ENCODE results near the gene SKP1.

DNA sequence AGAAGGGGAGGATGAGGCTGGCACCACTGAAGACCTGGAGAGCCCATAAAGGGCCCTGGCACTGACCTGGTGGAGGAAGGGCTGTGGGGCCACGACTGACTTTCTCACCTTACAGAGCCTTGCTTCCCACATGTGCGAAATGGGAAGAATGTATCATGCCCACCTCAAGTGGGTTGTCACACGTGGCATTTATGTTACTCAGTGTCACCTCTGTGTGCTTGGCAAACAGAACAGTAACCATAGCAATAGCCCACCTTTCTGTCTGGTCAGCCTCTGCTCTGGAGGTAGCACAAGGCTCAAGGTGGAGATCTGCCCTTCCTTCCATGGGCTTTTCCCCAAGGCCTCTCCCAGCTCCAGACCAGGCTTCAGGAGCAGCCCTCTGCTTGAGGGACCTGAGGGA, 45.6 kb downstream of the SKP1 start:
- TF ChIP-seq, protein P1, sequence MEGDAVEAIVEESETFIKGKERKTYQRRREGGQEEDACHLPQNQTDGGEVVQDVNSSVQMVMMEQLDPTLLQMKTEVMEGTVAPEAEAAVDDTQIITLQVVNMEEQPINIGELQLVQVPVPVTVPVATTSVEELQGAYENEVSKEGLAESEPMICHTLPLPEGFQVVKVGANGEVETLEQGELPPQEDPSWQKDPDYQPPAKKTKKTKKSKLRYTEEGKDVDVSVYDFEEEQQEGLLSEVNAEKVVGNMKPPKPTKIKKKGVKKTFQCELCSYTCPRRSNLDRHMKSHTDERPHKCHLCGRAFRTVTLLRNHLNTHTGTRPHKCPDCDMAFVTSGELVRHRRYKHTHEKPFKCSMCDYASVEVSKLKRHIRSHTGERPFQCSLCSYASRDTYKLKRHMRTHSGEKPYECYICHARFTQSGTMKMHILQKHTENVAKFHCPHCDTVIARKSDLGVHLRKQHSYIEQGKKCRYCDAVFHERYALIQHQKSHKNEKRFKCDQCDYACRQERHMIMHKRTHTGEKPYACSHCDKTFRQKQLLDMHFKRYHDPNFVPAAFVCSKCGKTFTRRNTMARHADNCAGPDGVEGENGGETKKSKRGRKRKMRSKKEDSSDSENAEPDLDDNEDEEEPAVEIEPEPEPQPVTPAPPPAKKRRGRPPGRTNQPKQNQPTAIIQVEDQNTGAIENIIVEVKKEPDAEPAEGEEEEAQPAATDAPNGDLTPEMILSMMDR (IDR thresholded peaks at IDR 0.05): no peak
- no peak for TF ChIP-seq ZFX (IDR thresholded peaks at IDR 0.05; ENCODE audit: borderline replicate concordance)
